LNCAP (cell line): ENCODE results near the gene CAPN5.

Experiments used
- CTCF ChIP-seq: fragments of 450-650 bp; IDR thresholded peaks from 2 replicates; pipeline ENCODE4 v1.5.1; 2017; ENCODE audit warnings: mild to moderate bottlenecking

CAPN5 gene

DNA sequence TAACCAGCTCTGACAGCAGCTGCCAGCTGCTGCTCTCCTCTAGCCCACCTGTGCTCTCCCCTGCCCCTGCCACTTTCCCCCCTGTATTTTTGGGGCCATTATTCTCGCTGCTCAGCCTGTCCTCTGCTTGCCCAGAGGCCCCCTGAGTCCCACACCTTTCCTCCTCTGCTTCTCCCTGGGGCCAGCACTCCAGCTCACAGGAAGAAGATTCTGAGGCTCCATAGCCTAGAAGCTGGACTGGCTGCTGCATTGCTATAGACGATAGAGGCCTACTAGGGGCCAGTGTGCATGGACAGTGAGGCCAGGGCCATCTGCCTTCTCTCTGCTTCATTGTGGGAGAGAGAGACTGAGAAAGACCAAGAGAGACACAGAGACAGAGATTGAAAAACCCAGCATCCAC, 36.5 kb downstream of the CAPN5 start:
- TF ChIP-seq CTCF = no peak

GRCh38 chr11:77104727-77105126, 38.0 kb downstream of the CAPN5 start:
- no peak for TF ChIP-seq CTCF

GRCh38 chr11:77106321-77106720, 39.5 kb downstream of the CAPN5 start:
- TF ChIP-seq CTCF = no peak

GRCh38 chr11:77106759-77107158, 40.0 kb downstream of the CAPN5 start:
- no peak for TF ChIP-seq CTCF

GRCh38 chr11:77107950-77108349, 41.2 kb downstream of the CAPN5 start:
- no peak for TF ChIP-seq CTCF

GRCh38 chr11:77108436-77108835, 41.7 kb downstream of the CAPN5 start:
- no peak for TF ChIP-seq CTCF

DNA sequence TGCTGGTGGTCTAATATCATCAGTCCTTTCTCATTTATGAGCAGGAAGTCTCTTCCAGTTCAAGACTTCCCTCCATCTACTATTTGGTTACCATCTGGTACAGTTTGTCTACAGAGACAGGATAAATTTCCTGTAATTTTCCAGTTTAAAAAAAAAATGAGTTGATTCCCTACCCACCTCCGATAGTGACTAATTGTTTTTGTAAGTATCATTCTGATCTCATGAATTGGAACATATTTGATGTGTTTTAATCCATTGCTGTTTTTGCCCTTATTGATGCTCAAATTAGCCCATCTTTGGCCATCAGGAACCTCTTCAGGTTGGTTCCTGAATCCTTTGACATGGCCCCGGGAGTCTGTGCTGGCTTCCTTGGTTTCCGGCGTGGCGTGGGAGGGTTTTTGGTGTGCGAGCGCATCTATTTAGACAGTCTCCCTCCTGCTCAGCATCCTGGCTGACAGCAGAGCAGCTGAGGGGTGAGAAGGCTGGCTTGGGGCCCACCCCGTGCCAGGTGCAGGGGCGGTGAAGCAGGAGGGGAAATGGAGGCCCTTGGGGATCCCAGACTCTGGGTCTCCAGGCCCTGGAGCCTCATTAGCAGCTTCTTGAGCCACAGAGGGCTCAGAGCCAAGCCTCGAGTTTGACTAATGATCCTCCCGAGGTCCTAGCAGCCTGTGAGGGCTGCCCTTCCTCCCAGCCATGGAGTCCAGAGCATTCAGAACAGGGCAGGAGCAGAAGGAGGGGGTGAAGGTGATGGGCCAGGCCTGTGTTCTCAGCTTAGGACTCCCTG, 42.7 kb downstream of the CAPN5 start:
- no peak for TF ChIP-seq CTCF

GRCh38 chr11:77110836-77111235, 44.1 kb downstream of the CAPN5 start:
- no peak for TF ChIP-seq CTCF
